Common myeloid progenitor, CD34-positive (primary cell): ENCODE data around the gene ZNF688.

Experiments used
- CTCF ChIA-PET: fragments of 350-600 bp; sonication (Branson Sonifier 250); formaldehyde crosslinking; loops from one replicate; lab custom pipeline; 2021; ENCODE audit warnings: antibody characterized with exemption; lab: Charles Lee
- POLR2A ChIA-PET: fragments of 350-600 bp; sonication (Branson Sonifier 250); formaldehyde crosslinking; loops from one replicate; lab custom pipeline; 2021; ENCODE audit warnings: antibody characterized with exemption; lab: Charles Lee
- DNase-seq, 3 donors: peaks; one replicate each; pipeline versions ENCODE4 v3.0.0 to v3.0.0-alpha.2; 2013
- H3K27ac ChIP-seq, 2 experiments: 1 replicate in 1 of 2; 2 replicates in 1 of 2; pipeline ENCODE4 v1.7.0; 2013; ENCODE audit warnings: inconsistent platforms in 2 of 2, low read length in 2 of 2, mild to moderate bottlenecking in 2 of 2, low read depth in 1 of 2, moderate library complexity in 1 of 2; ENCODE audit not compliant: severe bottlenecking in 2 of 2, insufficient read depth in 1 of 2, poor library complexity in 1 of 2
- H3K27me3 ChIP-seq, 5 experiments: replicated peaks in 2 of 5; 1 replicate in 3 of 5; 2 replicates in 2 of 5; pipeline versions ENCODE4 v1.6.1 to v1.7.0; 2013; ENCODE audit warnings: low read length in 4 of 5, mild to moderate bottlenecking in 2 of 5, moderate library complexity in 2 of 5, inconsistent platforms in 1 of 5; ENCODE audit not compliant: insufficient read depth in 5 of 5, control insufficient read depth in 4 of 5
- H3K36me3 ChIP-seq, 4 experiments: 1 replicate in 2 of 4; 2 replicates in 2 of 4; pipeline versions ENCODE4 v1.6.1 to v1.7.0; 2013; ENCODE audit warnings: low read length in 3 of 4, control low read depth in 1 of 4, mild to moderate bottlenecking in 1 of 4; ENCODE audit not compliant: control insufficient read depth in 4 of 4, insufficient read depth in 4 of 4
- H3K4me1 ChIP-seq, 4 experiments: 1 replicate in 3 of 4; 2 replicates in 1 of 4; pipeline versions ENCODE4 v1.6.1 to v1.7.1; 2013; ENCODE audit warnings: low read length in 3 of 4, mild to moderate bottlenecking in 3 of 4, control low read depth in 1 of 4, inconsistent platforms in 1 of 4, moderate library complexity in 1 of 4; ENCODE audit not compliant: control insufficient read depth in 4 of 4, insufficient read depth in 4 of 4; ENCODE audit errors: control extremely low read depth in 1 of 4
- H3K4me3 ChIP-seq, 7 experiments: 1 replicate in 4 of 7; 2 replicates in 3 of 7; pipeline versions ENCODE4 v1.5.1 to v1.7.0; 2013; ENCODE audit warnings: mild to moderate bottlenecking in 7 of 7, low read length in 6 of 7, moderate library complexity in 6 of 7, inconsistent platforms in 2 of 7, low read depth in 2 of 7, control low read depth in 1 of 7; ENCODE audit not compliant: insufficient read depth in 4 of 7, control insufficient read depth in 1 of 7; ENCODE audit errors: extremely low read depth in 1 of 7
- H3K9me3 ChIP-seq, 5 experiments: 1 replicate in 4 of 5; 2 replicates in 1 of 5; pipeline versions ENCODE4 v1.6.1 to v1.7.1; 2013; ENCODE audit warnings: low read length in 4 of 5, mild to moderate bottlenecking in 2 of 5, inconsistent platforms in 1 of 5, low read depth in 1 of 5, moderate library complexity in 1 of 5; ENCODE audit not compliant: control insufficient read depth in 4 of 5, insufficient read depth in 2 of 5; ENCODE audit errors: control extremely low read depth in 1 of 5
- whole genome bisulfite sequencing: methylation state at CpG from one replicate; pipeline ENCODE4 v1.1.5; 2013; ENCODE audit not compliant: insufficient coverage; 5-methylcytosine and 5-hydroxymethylcytosine counted together

Gene ZNF688

GRCh38 chr16:30588651-30589050 is 17.1 kb upstream of the ZNF688 start:
- CTCF ChIA-PET = interaction anchor here (1.6 to 1.7 kb wide), 2 partner anchors 27 to 54 kb away, joined by 3 to 6 read pairs; partner anchors contain the start of gene ZNF747
- no peak overlapping the region for H3K4me3 ChIP-seq
- DNase-seq = no peak
- H3K36me3 ChIP-seq = peaks cover 0 to 8% (median 1%) of the 10 kb centered on the region in 4 experiments
- H3K27ac ChIP-seq = no peak overlapping the region
- WGBS = no CpG with 5 or more reads among the region's 2 CpGs
- no peaks in the 10 kb centered on the region for H3K9me3 ChIP-seq
- H3K4me1 ChIP-seq = peaks cover 0 to 20% (median 18%) of the 10 kb centered on the region in 4 experiments
- no peaks in the 10 kb centered on the region for H3K27me3 ChIP-seq
- POLR2A ChIA-PET = interaction anchor here (0.7 kb wide), 1 partner anchor 109 kb away, joined by 3 read pairs; no protein-coding TSS in a partner anchor

- peak within 1 kb of the TSS; percentile 60 to 86 (median 76) for H3K4me3 ChIP-seq
- ChIA-PET CTCF (interaction anchor here (0.7 to 3.1 kb wide), 11 partner anchors 9 to 109 kb away, joined by 3 to 13 read pairs (median 3); partner anchors contain the start of genes ZNF747 and ZNF764), POLR2A (interaction anchor here (0.9 to 1.3 kb wide), 3 partner anchors 13 to 27 kb away, joined by 3 to 4 read pairs (median 4); partner anchors contain the start of genes ZNF689 and ZNF764)
- DNase-seq = peak; percentile 96 to 98 (median 97)
- H3K36me3 ChIP-seq = peaks cover 6 to 29% (median 17%) of the 10 kb centered on the region in 4 experiments
- peak within 1 kb of the TSS; percentile 74 to 90 for H3K27ac ChIP-seq
- H3K9me3 ChIP-seq = no peaks in the 10 kb centered on the region
- H3K27me3 ChIP-seq = no peaks in the 10 kb centered on the region
- 1% methylated on average over 36 of the region's 50 CpGs for WGBS
- H3K4me1 ChIP-seq = peaks cover 0 to 20% (median 18%) of the 10 kb centered on the region in 4 experiments
Observed at GRCh38 chr16:30585400-30586191, 14.1 kb upstream of the ZNF688 start, which contains the start of gene ZNF785. TSS of gene ZNF785 (minus strand) at chr16:30585697. CDS start at chr16:30585611, 86 bp downstream.

- H3K27ac ChIP-seq = peak overlapping the region; percentile 74 to 90
- H3K9me3 ChIP-seq = no peaks in the 10 kb centered on the region
- peaks cover 6 to 29% (median 17%) of the 10 kb centered on the region in 4 experiments for H3K36me3 ChIP-seq
- ChIA-PET CTCF (interaction anchor here (0.9 to 3.1 kb wide), 10 partner anchors 9 to 50 kb away, joined by 3 to 13 read pairs (median 3); partner anchors contain the start of genes ZNF747 and ZNF764), POLR2A (interaction anchor here (0.9 to 1.0 kb wide), 2 partner anchors 11 to 13 kb away, joined by 3 to 4 read pairs; no protein-coding TSS in a partner anchor)
- 0% methylated on average over 19 of the region's 23 CpGs for WGBS
- H3K4me1 ChIP-seq = peaks cover 0 to 20% (median 18%) of the 10 kb centered on the region in 4 experiments
- H3K27me3 ChIP-seq = no peaks in the 10 kb centered on the region
- H3K4me3 ChIP-seq = peak overlapping the region; percentile 60 to 86 (median 76)
- peak in 1 of 3 donors; percentile 14 for DNase-seq
Observed at GRCh38 chr16:30585022-30585399, 13.5 kb upstream of the ZNF688 start.

GRCh38 chr16:30582611-30583340 is 11.3 kb upstream of the ZNF688 start:
- no peak for DNase-seq
- H3K4me3 ChIP-seq = no peak overlapping the region
- ChIA-PET CTCF (interaction anchor here (0.8 to 1.6 kb wide), 3 partner anchors 10 to 76 kb away, joined by 3 read pairs; partner anchors contain the start of gene FBRS), POLR2A (no interaction called here)
- H3K4me1 ChIP-seq = peaks cover 0 to 20% (median 18%) of the 10 kb centered on the region in 4 experiments
- no peaks in the 10 kb centered on the region for H3K27me3 ChIP-seq
- no peak overlapping the region for H3K27ac ChIP-seq
- 97% methylated on average over 42 of the region's 48 CpGs for WGBS
- H3K36me3 ChIP-seq = peaks cover 10 to 38% (median 20%) of the 10 kb centered on the region in 4 experiments
- H3K9me3 ChIP-seq = no peaks in the 10 kb centered on the region

- WGBS = 99% methylated on average over 6 of the region's 7 CpGs
Observed at GRCh38 chr16:30581457-30581856, 9.9 kb upstream of the ZNF688 start.

GRCh38 chr16:30574678-30575077 is 3.2 kb upstream of the ZNF688 start:
- H3K4me1 ChIP-seq = peaks cover 7 to 30% (median 20%) of the 10 kb centered on the region in 4 experiments
- H3K4me3 ChIP-seq = no peak overlapping the region
- H3K27ac ChIP-seq = no peak overlapping the region
- ChIA-PET POLR2A (interaction anchor here (0.6 kb wide), 1 partner anchor 14 kb away, joined by 4 read pairs; no protein-coding TSS in a partner anchor), CTCF (interaction anchor here (1.0 to 1.3 kb wide), 2 partner anchors 20 to 29 kb away, joined by 3 read pairs; no protein-coding TSS in a partner anchor)
- H3K9me3 ChIP-seq = no peaks in the 10 kb centered on the region
- no peaks in the 10 kb centered on the region for H3K27me3 ChIP-seq
- DNase-seq = no peak
- WGBS = no CpG with 5 or more reads among the region's 1 CpG
- peaks cover 0 to 18% (median 9%) of the 10 kb centered on the region in 4 experiments for H3K36me3 ChIP-seq

More at GRCh38 chr16:30581457-30581856, 9.9 kb upstream of the ZNF688 start:
- ChIA-PET CTCF (interaction anchor here (0.6 to 1.6 kb wide), 3 partner anchors 19 to 35 kb away, joined by 3 read pairs; no protein-coding TSS in a partner anchor), POLR2A (no interaction called here)
- H3K9me3 ChIP-seq = no peaks in the 10 kb centered on the region
- peak in 1 of 3 donors; percentile 19 for DNase-seq
- H3K36me3 ChIP-seq = peaks cover 12 to 42% (median 20%) of the 10 kb centered on the region in 4 experiments
- peaks cover 0 to 18% (median 16%) of the 10 kb centered on the region in 4 experiments for H3K4me1 ChIP-seq
- no peaks in the 10 kb centered on the region for H3K27me3 ChIP-seq
- H3K27ac ChIP-seq = no peak overlapping the region
- no peak overlapping the region for H3K4me3 ChIP-seq
